Fibroblast of skin of right quadriceps (primary cell): Measurements from ENCODE around the gene RAB3C.
A peak's percentile ranks its signal among the peaks of the same experiment; 100 is the strongest.

Experiments
- DNase-seq: peaks from one replicate; pipeline ENCODE4 v3.0.0-alpha.2; 2013

RAB3C gene

GRCh38 chr5:58842852-58843251 is 260.0 kb downstream of the RAB3C start:
- DNase-seq, result no peak

GRCh38 chr5:58844395-58844794 is 261.5 kb downstream of the RAB3C start:
- no peak for DNase-seq

DNA sequence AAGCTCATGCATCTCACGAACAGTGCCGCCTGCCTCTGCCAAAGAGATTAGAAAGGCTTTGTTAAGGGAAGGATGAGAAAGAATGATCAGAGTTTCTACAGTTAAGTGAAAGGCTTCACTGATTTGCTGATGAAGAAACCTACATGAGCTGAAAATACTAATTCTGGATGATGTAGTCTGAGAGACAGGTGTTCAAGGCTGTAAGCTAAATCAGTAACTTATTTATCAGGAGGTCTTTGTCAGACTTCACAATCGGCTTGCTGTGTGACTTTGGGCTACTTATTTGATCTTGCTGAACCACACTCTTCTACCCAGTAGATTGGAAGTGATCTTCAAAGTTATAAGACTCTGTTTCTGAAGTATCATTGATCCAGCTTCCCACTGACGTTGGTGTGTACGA is 264.2 kb downstream of the RAB3C start:
- DNase-seq, result no peak

DNA sequence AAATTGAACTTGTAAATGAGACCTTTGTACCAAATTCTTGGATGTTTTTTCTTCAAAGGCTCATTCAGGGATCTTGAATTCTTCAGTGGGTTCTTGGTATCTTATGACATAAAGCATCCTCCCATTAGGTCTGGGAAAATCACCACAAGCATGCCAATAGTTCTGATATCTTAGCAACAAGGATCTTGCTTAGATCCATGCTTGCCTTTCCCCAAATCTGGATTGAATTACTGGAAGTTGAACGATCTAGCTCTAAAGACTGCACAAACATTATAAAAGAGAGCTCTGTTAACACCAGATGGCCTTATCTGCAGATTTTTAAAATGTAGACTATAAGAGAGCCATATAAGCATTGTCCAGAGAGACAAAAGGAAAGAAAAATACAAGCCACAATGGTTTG is 266.3 kb downstream of the RAB3C start:
- DNase-seq, result peak; percentile 6

- peak; percentile 19 for DNase-seq
Measured at GRCh38 chr5:58849921-58850667, 267.2 kb downstream of the RAB3C start.

DNA sequence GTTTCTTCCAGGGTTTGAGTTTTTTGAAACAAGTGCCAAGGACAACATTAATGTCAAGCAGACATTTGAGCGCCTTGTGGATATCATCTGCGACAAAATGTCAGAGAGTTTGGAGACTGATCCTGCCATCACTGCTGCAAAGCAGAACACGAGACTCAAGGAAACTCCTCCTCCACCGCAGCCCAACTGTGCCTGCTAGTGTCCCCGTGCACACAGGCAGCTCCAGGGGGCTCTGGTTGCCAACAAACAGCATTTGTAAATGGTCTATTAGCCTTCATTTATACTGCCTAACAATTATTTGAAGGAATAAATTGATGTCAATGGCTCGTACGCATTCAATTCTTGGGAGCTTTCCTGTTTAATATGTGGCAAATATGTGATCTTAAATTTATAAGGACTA is 268.3 kb downstream of the RAB3C start:
- no peak for DNase-seq

DNA sequence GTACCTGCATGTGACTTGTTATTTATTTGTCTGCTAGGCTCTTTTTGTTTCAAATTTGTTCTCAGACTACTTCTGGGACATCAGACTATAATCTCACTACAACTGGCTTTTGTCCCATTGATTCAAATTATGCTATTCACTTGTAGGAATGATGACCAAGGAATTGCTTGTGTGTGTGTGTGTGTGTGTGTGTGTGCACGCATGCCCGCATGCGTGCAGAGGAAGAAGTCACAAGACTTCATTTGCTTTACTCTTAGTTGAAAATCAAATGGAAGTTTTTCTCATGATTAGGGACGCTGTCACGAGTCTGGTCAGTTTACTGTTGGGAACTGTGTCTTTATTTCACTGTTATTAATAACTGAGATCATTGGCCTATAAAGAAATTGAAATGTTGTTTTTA is 268.7 kb downstream of the RAB3C start:
- no peak for DNase-seq

DNA sequence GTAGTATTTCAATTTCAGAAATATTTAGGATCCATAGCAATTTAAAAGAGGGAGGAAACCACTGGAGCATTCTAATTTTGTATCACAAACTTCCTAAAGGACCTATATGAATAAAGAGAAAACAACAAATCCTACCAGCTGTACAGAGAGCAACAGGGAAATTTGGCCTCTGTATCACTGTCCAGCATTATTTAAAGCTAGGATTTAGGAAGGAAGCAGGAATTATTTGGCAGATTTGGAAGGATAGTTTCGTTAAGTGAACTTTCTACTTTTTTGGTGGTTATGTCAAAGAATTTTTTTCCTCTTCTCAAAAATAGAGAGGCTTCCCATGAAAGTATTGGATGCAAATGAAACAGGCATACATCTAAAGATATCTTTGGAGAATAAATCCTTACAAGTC is 269.7 kb downstream of the RAB3C start:
- no peak for DNase-seq

DNA sequence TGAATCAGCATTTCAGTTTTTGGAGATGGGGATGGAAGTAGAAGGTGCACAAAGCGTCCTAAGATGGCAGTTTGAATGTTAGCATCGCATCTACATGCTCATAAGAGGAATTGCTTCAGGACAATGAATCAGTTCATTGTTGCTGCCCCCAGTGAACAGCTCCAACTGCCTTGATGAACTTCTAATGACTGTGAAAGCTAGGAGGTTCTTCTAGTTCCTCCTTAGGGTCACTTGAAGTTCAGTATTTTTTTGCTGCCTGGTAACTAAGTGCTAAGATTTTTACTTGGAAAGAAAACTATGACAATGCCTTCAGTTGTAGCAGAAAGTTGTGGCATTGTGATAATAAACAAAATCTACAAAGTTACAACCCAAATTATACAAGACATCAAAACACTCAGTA is 271.6 kb downstream of the RAB3C start:
- DNase-seq, result no peak

GRCh38 chr5:58855851-58856739 is 273.2 kb downstream of the RAB3C start:
- DNase-seq, result no peak

GRCh38 chr5:58857609-58858008 is 274.7 kb downstream of the RAB3C start:
- no peak for DNase-seq

DNA sequence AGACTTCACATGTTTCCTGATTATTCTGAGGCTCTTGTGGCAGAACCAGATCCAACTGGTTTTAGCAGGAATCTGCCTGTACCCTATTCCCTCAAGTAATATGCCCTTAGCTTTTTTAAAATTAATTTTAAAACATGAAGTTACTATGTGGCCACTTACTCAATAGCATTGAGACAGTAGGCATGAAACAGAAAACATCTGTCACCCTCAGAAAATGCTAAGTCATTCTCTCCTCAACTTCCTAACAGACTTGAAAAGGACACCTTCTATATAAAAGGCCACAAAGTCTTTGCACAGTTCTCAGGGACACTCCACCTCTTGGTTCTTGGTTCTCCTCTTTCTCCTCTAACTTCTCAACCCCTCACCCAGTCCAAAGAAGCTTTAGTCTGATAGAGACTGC is 277.8 kb downstream of the RAB3C start:
- no peak for DNase-seq

DNA sequence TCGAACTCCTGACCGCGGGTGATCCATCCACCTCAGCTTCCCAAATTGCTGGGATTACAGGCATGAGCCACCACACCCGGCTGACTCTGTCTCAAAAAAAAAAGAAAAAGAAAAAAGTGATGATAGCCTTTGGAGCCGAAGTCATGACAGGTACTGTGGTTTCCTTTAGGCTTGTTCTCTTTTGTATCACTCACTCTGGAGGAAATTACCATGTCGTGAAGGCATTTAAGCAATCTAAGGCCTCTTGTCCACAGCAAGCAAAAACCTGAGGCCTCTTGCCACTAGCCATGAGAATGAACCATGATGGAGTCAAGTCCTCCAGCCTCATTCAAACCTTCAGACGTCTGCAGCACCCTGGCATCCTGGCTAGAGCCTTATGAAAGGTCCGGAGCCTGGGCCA is 286.1 kb downstream of the RAB3C start:
- DNase-seq, result no peak

DNA sequence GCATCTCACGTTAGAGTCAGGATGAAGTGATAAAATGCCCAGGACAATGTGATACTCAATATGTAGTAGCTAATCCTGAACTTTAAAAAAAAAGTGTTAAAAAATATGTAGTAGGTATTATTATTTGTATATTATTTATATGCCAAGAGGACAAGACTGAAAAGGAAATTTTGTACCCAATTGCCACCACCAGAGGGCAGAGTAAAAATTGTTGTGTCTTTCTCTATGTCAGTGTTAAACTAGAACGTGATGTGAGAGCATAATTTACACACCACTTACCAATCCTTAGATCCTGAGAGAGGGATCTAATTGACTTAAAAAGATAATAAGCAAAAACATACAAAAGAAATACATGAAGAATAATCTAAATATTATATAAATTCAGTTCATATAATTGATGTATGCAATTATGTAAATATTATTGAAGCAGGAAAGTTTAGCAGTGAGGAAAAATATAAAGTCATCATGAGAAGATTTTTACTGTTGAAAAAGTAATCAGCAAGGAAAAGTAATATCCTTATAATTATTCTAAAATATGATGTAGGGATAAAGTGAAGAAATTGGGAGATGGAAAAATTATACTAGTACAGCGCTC is 288.9 kb downstream of the RAB3C start:
- peak; percentile 32 for DNase-seq

- DNase-seq, result no peak
Measured at GRCh38 chr5:58872670-58873273, 289.9 kb downstream of the RAB3C start.

DNA sequence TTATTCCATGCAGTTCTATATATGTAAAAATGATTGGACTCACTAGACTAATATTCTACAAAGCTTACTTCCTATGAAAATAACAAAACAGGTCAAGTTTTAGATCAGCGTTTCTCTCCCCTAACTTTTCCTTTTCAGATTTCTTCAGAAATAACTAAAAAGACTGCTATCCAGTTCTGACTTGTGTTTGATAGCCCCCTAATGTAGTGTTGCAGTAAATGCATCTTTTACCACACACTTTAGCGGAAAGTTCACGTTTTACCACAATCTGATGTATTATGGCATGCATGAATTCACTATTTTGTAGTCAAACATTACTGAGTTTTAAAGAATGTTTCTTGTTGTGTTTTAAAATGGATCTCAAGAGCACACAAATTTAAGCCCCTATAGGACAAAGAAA is 292.7 kb downstream of the RAB3C start:
- DNase-seq, result no peak

DNA sequence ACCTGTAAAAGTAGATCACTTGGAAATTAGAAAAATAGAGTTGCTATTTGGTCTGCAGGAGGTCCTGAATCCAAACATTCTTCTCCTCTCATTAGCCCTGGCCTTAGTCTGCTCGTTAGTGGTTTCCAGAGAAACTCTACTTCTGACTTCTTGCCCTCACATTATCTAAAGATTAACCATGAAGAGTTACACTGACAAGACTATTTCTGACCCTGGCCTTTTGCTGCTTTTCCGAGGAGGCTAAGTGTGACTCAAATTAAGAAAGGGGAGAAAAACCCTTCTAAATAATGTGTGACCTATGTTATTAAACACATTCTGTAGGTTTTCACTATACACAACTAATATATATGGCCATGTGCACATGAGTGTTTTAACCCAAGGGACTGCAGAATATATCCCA is 302.4 kb downstream of the RAB3C start:
- no peak for DNase-seq

DNA sequence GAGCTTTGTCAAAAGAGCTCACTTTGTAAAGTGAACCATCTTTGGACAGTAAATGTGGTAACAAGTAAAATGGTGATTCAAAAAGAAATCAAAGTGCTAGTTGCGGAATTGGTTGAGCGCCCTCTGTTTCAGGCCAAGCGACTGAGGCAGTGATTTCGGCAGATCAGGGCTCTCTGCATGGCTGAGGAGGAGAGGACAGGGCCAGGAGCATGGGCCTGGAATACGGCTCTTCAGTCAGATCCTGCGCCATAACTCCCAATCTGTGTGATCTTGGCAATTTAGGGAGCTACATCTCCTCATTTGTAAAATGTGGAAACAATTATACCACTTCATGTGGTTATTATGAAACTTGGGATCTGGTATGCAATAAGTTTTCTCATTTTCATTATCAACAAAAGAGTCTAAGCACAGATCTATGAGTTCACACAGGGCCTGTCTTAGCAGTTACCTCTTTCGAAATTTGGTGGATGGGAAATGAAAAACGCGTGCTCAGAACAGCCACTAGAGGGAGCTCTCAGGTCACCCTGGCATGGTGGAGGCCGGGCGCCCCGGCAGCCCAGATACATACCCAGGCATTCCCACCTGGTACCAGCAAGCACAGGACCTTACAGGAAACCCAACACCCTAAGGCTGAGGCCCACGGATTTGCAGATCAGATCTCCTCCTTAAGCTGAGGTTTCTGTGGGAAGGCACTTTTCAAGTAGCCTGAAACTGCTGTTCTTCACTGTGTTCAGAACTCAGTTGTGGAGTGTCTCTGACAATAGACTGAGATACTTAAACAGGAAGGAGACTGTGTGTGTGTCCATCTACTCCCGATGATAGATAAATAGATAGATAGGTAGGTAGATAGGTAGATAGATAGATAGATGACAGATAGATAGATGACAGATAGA is 303.7 kb downstream of the RAB3C start:
- DNase-seq, result peak; percentile 59

GRCh38 chr5:58887311-58887710 is 304.4 kb downstream of the RAB3C start:
- DNase-seq, result no peak

DNA sequence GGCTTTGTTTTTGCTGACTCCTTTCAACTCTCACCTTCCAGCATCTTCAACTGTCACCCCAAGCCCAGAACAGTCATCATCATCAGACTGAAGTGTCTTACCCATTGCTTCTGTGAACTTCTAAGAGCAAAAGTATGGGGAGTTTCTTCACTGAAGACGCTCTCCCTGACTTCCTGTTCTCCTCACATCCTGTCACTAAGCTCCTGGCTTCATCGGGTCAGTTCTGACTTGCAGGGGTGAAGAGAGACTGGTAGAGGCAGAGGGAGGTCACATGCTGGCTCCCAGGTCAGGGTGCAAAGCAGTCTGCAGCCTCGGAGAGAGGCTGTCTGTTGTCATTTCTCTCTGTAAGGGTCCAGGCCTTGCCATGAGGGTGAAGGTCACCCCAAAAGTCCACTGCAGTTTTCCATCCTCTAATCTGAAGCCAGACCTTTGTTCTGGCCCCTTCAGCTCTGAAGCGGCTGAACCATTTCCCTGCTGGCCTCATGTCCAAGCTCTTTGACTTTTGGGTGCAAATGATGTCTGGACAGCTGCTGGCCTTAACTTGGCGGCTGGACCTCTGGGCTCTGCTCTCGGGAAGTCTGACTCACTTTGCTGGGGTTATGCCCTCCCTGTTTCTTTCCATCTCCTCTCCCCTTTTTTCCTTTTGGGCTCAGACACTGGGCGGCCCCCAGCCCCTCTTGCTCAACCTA is 305.0 kb downstream of the RAB3C start:
- DNase-seq, result no peak

DNA sequence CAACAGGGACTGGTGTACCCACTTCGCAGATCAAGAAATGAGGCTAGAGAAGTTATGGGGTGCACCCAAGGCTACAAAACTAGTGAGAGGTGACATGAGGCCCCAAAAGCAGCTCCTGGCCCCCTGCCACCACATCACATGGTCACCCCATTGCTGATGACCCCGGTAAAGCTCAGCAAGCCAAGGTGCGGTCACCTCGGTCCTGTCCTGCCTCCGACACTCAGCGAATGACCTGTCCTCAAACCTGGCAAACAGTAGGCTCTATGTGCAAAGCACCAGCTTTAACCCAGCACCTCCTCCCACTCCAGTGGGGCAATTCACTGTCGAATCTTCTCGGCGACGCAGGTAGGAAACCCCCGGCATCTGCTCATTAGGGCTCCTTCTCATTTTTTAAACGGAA is 307.4 kb downstream of the RAB3C start:
- no peak for DNase-seq

GRCh38 chr5:58890701-58891085 is 307.8 kb downstream of the RAB3C start:
- no peak for DNase-seq
